Keratinocyte (primary cell): ENCODE measurements around the gene OVCH1.

ENCODE experiments used
- EZH2 ChIP-seq: IDR thresholded peaks from one replicate; pipeline ENCODE4 v1.6.1; 2012; ENCODE audit warnings: inconsistent platforms, mild to moderate bottlenecking, low read length, moderate library complexity
- TF ChIP-seq, protein P1 (sequence below), 3 experiments: IDR thresholded peaks in 1 of 3; conservative IDR thresholded peaks in 1 of 3; optimal IDR thresholded peaks in 1 of 3; 2 replicates in 2 of 3; 3 replicates in 1 of 3; pipeline versions ENCODE3 to v1.5.1; 2011; ENCODE audit warnings: low read length in 3 of 3, mild to moderate bottlenecking in 3 of 3, moderate library complexity in 2 of 3, control low read depth in 1 of 3, inconsistent platforms in 1 of 3; ENCODE audit not compliant: insufficient read depth in 2 of 3; ENCODE audit errors: extremely low read depth in 1 of 3

DNA sequence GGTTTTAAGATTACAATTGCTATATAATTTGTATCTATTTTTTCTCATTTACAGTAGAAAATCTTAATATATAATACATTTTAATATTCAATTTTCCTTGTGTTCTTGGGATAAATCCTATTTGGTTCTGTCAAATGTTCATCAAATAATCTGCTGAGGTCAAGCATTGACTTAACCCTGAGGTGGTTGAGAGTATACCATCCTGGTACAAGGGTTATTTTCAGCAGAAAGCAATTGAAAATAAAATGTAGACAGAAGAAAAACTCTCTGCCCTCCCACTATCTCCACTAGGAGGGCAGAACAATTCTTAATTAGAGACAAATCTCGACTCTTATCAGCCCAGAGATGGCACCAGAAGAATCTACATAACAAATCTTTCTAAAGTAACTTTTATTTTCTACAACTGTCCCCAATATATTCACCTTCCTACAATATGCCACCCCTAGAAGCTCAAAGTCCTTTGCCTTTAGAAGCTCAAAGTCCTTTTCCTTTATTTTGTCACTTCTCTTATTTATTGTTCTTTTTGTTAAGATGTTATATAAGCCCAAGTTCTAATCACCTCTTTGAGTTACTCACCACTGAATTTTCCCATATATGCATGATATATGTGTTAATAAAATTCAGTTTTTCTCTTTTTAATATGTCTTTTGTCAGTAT, 58.6 kb downstream of the OVCH1 start:
- TF ChIP-seq, protein P1, sequence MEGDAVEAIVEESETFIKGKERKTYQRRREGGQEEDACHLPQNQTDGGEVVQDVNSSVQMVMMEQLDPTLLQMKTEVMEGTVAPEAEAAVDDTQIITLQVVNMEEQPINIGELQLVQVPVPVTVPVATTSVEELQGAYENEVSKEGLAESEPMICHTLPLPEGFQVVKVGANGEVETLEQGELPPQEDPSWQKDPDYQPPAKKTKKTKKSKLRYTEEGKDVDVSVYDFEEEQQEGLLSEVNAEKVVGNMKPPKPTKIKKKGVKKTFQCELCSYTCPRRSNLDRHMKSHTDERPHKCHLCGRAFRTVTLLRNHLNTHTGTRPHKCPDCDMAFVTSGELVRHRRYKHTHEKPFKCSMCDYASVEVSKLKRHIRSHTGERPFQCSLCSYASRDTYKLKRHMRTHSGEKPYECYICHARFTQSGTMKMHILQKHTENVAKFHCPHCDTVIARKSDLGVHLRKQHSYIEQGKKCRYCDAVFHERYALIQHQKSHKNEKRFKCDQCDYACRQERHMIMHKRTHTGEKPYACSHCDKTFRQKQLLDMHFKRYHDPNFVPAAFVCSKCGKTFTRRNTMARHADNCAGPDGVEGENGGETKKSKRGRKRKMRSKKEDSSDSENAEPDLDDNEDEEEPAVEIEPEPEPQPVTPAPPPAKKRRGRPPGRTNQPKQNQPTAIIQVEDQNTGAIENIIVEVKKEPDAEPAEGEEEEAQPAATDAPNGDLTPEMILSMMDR (optimal IDR thresholded peaks at IDR 0.05 in 1 of 3, IDR thresholded peaks at IDR 0.05 in 1 of 3, conservative IDR thresholded peaks at IDR 0.05 in 1 of 3; ENCODE audit: extremely low read depth in 1 of 3, insufficient read depth in 2 of 3, low read length in 3 of 3), result no peak
- TF ChIP-seq EZH2, result no peak
